Germinal center (tissue), 1 donor: Measurements from ENCODE around the gene MTG2.
"Not testable (repeated sequence)": the region's sequence is repeated elsewhere in the genome, so short reads cannot be mapped to it uniquely, and the experiment has no call there.

Experiments used
- DNase-seq: peaks from one replicate; pipeline ENCODE4 v3.0.0; 2012; ENCODE audit warnings: mixed read lengths, low spot score

MTG2 gene

DNA sequence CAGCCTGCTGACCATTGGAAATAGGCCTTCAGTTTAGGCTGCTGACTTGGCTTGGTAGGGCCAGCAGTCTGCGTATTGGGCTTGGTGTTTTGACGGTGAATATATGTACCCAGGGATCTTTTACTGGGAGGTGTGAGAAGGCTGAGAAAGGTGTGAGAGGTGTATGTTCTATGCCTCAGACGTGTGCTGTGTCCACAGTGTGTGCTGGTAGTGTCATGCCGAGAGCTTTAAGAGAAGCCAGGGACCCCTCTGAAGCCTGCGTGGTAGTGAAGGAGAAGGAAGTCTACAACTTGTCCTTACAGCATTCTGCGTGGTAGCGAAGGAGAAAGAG, 37.2 kb upstream of the MTG2 start:
- no peak for DNase-seq

DNA sequence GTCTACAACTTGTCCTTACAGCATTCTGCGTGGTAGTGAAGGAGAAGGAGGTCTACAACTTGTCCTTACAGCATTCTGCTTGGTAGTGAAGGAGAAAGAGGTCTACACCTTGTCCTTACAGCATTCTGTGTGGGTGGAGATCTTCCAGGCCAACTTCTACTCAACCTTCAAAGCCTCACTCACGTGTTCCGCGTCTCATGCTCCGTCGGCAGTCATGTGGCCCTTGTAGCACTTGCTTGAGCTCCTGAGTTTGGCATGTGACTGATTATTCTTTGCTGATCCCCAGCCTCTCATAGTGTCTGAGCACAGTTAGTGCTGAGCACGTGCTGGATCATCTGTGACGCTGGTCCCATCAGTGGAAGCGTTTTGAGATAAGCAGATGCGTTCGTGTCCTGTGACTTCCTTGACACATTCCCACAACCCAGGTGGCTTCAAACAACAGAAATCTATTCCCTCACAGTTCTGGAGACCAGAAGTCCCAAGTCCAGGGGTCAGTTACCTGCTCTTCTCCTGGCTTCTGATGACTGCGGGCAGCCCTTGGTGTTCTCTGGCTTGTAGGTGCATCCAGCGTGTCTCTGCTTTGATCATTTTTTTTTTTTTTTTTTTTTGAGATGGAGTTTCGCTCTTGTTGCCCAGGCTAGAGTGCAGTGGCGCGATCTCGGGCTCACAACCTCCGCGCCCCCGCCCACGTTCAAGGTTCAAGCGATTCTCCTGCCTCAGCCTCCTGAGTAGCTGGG, 36.6 kb upstream of the MTG2 start:
- no peak for DNase-seq

DNA sequence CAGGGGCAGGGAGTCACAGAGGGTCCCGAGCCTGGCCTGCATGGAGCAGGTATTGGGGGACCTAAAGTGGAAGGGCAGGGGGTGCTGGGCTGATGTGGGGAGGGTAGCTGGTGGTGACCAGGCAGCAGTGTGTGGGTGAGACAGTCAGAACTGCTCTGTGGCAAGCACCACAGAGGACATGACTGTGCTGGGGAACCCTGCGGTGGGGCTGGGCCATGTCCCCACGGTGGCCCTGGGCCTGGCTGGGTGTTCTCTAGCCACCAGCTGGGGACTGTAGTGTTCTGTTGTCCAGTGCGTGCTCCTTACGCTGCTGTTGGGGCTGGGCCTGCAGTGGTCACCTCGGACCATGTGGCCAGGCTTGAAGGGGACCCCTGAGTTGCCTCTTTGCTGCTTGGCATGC, 35.7 kb upstream of the MTG2 start:
- no peak for DNase-seq

DNA sequence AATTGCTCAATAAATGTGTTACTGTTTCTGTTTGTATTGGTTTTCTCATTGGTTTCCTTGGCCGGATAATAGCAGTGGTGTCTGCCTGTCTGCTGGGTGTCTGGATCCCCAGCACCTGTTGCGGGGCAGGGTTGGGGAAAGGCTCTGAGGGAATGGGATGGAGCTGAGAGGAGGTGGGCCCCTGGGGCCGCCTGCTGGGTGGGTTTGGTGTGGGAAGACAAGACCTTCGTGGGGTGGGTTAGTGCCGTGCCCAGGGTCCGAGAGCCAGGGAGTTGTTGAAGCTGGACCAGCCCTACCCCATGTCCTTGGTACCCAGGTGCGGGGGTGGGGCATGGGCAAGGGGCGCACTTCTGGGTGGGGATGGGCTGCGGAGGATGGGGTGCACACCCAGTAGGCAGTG, 35.3 kb upstream of the MTG2 start:
- DNase-seq = no peak

DNA sequence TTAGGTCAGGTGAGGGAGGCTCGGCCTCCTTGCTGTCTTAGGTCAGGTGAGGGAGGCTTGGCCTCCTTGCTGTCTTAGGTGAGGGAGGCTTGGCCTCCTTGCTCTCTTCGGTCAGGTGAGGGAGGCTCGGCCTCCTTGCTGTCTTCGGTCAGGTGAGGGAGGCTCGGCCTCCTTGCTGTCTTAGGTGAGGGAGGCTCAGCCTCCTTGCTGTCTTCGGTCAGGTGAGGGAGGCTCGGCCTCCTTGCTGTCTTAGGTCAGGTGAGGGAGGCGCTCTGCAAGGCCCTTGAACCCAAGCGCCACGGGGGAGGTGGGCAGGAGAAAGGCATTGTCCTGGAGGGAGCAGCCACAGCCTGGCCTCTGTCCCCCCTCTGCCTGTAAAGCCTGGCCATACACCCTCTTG, 34.4 kb upstream of the MTG2 start:
- DNase-seq = not testable (repeated sequence)

DNA sequence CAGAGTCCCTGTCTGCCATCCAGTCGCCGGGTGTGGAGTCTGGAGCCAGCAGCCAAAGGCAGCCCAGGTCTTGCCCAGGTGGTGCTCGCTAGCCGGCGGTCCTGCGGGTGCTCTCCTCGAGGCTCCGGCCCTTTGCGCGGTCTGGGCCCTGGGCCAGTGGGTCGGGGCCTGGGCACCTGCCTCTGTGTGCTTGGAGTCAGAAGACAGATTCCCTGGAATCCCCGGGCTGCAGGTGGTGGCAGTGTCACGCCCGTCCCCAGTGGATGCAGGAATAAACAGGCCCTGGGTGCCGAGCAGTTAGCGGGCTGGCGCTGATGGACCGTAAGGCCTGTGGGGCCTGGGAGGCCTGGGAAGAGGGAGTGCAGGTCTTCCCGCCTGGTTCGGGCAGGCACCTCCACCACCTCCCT, 33.9 kb upstream of the MTG2 start:
- no peak for DNase-seq

DNA sequence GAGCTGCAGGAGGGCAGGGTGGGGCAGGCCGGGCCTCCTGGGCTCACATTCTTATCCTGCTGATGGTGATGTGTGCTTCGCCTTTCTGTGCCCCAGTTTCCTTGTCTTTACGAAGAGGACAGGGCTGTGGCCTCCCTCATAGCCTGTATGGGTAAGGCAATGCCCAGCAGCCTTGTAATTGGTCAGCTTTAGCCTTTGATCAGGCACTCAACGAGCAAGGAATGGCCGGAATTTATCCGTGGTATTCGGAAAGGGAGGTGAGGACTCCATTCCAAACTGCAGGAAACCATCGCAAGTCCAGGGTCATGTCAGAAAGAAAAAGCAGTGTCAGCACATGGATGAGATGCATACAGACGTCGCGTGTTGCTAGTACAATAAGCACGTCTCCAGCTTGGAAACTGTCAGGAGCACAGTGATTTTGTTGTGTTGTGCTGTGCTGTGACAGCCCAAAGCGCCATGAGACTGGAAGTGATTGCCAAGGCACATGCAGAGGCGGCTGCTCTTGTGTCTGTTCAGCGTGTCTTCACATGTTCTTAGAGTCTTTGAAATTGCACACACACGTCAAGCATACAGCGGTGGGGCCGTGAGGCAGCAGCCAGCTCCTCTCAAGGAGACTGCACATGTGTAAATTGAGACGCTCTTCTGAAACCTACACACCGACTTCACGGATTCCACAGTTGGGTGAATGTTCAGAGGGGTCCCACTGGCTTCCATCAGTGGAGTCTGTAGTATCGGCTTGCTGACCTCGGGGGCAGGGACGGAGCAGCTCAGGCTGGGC, 33.1 kb upstream of the MTG2 start:
- DNase-seq = no peak

DNA sequence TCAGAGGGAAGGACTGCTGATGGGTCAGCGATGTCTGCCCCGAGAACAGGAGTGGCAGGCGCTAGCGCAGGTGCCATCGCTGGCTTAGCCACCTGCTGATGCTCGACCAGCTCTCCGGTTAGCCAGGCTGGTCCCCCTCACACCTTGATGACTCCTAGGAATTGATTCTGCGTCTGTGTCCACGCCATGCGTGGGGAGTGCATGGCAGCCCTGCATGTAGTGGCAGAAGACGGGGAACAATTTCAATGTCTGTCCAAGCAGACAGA, 32.6 kb upstream of the MTG2 start:
- no peak for DNase-seq

DNA sequence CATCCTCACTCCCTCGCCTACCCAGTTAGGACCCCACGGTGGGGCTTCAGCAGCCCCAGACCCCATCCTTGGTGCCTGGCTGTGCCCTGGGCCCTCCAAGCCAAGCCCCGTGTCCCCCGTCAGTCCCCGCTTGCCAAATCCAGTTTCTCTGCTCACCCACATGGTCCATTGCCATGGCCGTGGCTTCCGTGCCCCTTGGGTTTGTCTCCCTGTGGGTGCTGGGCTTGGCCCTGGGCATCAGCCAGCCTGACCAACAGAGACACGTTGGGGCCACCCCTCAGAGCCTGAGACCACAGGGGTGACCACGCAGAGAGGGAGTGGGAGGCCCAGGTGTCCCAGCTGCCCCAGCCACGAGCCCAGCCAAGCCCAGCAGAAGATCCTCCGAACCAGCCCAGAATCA, 31.6 kb upstream of the MTG2 start:
- DNase-seq = no peak

DNA sequence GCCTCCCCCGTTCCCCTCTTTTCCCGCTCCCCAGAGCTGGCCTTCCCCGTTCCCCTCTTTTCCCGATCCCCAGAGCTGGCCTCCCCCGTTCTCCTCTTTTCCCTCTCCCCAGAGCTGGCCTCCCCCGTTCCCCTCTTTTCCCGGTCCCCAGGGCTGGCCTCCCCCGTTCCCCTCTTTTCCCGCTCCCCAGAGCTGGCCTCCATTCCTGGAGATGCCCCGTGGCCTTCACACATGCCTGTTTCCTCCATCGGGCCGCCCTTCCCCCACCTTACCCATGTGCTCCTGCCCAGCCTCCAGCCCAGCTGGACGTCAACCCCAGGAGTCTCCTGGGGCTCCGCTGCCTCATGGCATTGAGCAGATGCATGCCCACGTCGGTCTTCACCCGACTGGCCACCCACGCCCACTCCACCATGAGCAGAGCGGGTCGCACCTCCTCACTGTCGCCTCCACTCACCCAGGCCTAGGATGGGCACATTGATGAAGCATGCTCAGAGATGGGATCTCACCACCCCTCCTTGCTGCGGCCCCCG, 30.9 kb upstream of the MTG2 start:
- no peak for DNase-seq

DNA sequence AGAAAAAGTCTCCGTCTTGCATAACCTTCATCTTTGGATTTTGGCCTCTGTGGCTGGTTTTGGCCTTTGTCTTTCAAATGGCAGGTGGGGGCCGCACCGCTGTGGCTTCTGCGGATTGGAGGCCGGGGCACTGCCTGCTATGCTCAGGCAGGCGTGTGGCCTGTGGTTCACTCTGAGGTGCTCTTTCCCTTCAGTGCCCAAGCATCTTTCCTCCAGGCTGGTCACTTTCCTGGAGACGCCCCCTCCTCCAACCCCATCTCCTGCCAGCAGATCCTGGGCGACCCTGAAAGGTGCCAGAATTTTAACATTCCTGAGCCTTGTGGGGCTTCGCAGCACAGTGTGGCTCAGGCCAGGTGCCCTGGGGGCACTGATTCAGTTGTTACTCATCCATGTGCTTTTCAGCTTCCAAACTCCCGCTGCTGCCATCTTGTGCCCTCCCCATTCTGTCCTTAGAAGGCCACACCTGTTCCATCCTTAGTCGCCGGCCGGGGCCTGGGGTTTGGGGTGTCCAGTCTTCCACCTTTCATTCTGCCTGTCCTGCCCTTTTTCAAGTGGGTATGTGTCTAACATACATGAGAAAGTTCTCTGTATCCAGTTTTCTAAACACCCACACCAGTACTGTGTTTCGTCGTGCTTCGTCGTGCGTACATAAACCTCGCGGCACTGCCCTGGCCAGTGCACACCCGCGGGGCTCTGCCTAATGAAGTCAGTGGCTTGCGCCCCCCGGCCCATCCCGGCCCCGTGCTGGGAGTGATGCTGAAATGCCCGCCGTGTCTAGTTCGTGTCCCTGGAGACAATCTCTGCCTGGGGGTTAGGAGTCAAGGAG, 27.2 kb upstream of the MTG2 start:
- no peak for DNase-seq

DNA sequence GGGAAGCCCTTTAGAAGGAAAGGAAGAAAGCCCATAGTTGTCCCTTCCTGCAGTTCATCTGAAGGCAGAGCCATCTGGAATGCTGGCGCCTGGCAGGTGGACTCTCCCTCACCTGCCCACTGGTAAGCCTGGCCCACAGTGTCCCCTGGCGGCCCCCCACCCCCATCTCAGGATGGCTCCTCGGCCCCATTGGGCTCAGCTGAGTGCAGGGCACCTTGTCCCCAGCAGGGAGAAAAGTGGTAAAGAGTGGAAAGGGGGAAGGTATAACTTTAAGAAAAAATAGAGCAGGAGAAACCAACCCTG, 26.6 kb upstream of the MTG2 start:
- no peak for DNase-seq

DNA sequence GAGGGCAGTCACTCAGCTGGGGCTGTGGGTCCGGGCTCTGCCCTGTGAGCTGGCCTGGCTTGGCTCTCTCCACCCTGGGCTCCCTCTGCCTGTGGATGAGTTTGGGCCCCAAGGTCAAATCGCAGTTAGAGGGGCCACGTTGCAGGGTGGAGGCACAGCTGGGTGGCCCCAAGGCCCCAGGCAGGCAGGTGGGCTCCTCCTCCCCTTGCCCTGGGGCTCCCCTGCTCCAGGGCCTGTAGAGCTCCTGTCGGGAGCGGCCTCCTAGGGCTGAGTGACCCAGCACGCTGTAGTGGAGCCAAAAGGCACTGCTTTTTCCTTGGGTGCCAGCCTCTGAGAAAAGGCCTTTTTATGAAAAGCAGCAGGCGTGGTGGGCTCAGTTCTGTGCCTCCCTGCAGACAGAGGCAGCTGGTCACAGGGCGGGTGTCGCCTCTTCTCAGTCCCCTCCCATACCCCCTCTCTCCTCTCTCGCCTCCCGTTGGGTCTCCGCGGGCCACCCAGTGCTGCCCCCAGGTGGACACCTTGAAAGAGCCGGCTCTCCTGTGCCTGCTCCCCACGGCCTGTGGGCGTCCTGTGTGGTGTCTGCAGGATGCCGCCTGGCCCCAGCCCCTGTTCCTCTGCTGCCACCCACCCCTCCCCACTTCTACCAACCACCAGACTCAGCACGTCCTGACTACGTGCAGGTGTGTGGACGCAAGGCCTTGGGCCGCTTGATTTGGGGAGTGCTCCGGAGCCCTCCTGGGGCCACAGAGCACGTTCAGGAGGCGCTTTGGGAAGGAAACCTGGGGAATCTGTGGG, 26.0 kb upstream of the MTG2 start:
- peak; percentile 81 for DNase-seq

DNA sequence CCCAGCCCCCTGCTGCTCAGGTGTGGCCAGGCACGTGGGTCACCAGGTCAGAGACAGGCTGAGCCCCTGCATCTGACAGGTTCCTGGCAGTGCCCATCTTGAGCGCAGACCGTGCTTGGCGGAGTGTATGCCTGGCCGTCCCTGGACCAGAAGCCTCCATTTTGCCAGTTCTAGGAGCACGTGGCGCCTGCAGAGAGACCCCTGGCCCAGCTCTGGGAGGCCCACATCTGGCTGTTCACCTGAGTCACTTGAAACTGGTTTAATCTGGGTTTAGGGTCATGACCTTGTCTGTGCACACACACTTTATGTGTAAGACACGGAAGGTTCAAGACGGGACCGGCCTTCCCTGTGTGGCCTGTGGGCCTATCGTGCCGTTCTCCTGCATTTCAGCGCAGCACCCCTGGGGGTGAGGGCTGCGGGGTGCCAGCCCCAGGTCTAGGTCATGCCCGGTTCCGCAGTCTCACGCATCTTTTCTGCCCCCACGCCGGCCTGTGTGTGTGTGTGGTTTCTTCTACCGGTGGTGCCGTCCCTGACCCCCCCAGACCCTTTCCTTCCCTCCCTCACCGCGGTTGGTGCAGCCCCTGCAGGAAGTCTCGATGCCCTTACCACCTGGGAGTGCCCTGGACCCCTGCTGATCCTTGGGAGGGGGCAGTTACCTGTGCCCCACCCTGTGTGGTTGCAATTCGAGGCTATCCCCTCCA, 25.3 kb upstream of the MTG2 start:
- DNase-seq = no peak

DNA sequence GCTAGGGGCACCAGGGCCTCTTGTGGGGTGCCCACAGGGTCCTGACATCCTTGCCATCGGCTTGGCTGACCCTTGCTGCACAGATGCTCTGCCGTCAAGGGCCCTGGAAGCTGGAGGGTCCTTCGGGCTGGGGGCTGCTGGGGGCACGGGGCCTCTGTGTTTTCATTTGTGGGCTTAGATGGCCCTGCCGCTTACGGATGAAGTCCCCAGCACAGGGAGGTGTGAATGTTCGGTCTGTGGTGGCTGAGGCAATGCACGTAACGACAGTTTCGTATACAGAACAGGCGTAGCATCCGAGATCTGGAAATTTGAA, 24.8 kb upstream of the MTG2 start:
- no peak for DNase-seq

DNA sequence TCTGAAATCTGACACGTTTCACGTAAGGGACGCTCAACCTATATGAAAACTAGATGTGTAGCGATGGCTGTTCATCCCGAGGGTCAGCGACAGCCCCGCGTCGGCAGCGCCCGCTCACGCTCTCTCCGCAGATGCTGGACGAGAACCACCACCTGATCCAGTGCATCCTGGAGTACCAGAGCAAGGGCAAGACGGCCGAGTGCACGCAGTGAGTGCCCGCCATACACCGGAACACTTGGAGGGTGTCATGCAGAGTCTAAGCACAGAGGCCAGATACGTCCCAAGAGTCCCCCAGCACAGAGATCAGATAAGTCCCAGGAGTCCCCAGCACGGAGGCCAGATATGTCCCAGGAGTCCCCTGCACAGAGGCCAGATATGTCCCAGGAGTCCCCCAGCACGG, 24.3 kb upstream of the MTG2 start:
- DNase-seq = no peak

DNA sequence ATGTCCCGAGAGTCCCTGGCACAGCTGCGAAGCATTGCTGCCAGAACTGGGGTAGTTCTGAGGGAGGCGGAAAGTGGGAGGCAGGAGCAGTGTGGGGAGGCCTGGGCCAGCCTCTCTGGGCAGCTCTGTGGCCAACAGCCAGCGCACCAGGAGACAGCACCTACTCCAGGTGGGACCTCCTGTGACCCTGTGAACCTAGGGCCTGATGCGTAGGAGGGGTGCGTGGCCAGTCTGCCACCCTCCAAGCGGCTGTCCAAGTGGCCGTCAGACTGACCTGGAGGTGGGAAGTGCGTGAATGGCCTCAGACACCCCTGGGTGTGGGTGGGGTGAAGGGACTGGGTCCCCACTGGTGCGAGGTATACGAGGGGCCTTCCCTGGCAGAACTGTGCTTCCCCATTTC, 23.8 kb upstream of the MTG2 start:
- DNase-seq = no peak

DNA sequence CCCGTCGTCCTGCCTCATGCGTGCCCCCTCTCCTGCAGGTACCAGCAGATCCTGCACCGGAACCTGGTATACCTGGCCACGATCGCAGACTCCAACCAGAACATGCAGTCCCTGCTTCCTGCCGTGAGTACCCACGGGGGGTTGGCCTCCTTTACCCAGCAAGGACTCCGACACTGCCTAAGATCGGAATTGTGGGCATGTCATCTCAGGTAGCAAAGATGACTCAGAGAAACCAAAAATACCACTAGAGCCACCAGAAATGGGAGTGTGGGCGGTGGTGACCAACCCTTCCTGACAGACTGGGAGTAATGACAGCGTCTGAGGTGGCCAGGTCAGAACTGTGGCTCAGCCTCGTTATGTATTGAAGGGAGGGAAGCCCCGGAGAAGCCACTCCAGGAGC, 23.0 kb upstream of the MTG2 start:
- DNase-seq = no peak

DNA sequence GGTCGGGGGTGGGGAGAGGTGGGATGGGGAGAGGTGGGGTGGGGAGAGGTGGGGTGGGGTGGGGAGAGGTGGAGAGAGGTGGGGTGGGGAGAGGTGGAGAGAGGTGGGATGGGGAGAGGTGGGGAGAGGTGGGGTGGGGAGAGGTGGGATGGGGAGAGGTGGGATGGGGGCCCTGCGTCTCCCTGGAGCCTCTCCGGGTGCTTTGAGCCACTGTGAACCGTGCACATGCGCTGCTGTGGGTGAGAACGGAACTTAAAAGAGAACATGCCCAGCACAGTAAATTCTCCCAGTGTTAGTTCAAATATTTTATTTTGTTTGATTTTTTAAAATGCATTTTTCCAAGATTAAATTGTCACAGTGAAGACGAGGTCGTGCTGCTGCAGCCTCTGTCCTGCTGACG, 22.6 kb upstream of the MTG2 start:
- no peak for DNase-seq

DNA sequence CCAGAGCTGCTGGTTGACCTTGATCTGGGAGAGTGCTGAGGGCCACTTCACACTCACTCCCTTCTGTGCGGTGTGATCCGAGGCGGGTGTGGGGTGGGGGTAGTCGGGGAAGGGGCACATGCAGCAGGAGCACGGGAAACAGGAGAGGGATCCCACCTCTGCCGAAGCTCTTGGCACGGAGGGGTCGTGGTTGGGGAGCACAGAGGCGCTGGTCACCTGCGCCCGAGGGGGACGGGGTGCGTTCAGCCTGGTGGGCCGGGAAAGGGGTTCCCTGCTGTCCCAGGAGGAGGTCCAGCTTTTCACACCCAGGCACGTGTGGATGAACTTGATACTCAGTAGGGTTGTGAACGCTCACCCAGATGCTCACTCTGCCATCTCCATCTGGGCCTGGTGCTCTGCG, 22.0 kb upstream of the MTG2 start:
- DNase-seq = no peak

DNA sequence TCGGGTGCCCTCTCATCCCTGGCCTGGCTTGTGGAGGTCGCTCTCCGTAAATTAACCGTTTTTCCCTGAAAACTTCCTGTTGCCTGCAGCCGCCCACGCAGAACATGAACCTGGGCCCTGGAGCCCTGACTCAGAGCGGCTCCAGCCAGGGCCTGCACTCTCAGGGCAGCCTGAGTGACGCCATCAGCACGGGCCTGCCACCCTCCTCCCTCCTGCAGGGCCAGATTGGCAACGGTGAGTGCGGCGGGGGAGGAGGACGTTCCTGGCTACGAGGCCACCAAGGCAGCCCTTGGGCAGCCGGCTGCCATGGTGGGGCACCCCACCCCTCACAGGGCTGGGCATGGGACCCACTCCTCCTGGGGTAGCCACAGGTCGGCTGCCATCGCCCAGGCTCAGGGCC, 21.5 kb upstream of the MTG2 start:
- no peak for DNase-seq
